Thyroid gland (tissue), 4 donors: Measurements from ENCODE around the gene CLCN5. TPM values are rescaled to one million over a fixed set of nuclear protein-coding genes. Genes with fewer than 3 reads are reported as not detected.

ENCODE experiments used
- DNase-seq, 2 donors: peaks; one replicate each; pipeline ENCODE4 v3.0.0-alpha.2; 2019
- H3K27ac ChIP-seq, 3 donors: fragments of 200-600 bp; sonication (generic); 1 replicate in 2 of 3; 2 replicates in 1 of 3; pipeline ENCODE4 v1.5.1; 2016 to 2019; ENCODE audit warnings: mild to moderate bottlenecking in 1 of 3, moderate library complexity in 1 of 3
- H3K27me3 ChIP-seq: fragments of 200-600 bp; sonication (generic); one replicate; pipeline ENCODE4 v1.5.1; 2019
- H3K36me3 ChIP-seq, 2 donors: fragments of 200-600 bp; sonication (generic); one replicate each; pipeline ENCODE4 v1.5.1; 2016 to 2019
- H3K4me1 ChIP-seq, 2 donors: fragments of 200-600 bp; sonication (generic); one replicate each; pipeline ENCODE4 v1.5.1; 2017 to 2019
- H3K4me3 ChIP-seq, 3 donors: fragments of 200-600 bp; sonication (generic); replicated peaks in 1 of 3; 1 replicate in 2 of 3; 2 replicates in 1 of 3; pipeline ENCODE4 v1.5.1; 2016; ENCODE audit warnings: mild to moderate bottlenecking in 1 of 3
- H3K9me3 ChIP-seq: fragments of 200-600 bp; sonication (generic); one replicate; pipeline ENCODE4 v1.5.1; 2017
- CTCF ChIP-seq, 6 experiments: fragments of 200-600 bp in 3 of 6; fragments of 450-650 bp in 3 of 6; sonication (generic) in 3 of 6; IDR thresholded peaks; one replicate each; pipeline ENCODE4 v1.5.1; 2016 to 2019; ENCODE audit warnings: antibody characterized with exemption in 6 of 6, mild to moderate bottlenecking in 2 of 6, inconsistent platforms in 1 of 6, moderate library complexity in 1 of 6
- POLR2A ChIP-seq, 2 donors: fragments of 450-650 bp; IDR thresholded peaks; one replicate each; pipeline ENCODE4 v1.6.1; 2017; ENCODE audit warnings: antibody characterized with exemption in 2 of 2, mild to moderate bottlenecking in 2 of 2, moderate library complexity in 1 of 2
- WGBS, 2 donors: methylation state at CpG; one replicate each; pipeline ENCODE4 v1.1.5; 2017; 5-methylcytosine and 5-hydroxymethylcytosine counted together
- intact Hi-C: fragments of 100-400 bp; cut with DNase I; formaldehyde crosslinking; loops from one replicate; pipeline ENCODE4 v1.15.1; 2023
- total RNA-seq, 4 donors: library from RNA; depleted of rRNA; stranded (reverse); fragments of >200 nt; gene quantifications; one replicate each; pipeline ENCODE4 v1.2.3, GENCODE V29; 2016

The CLCN5 gene
- total RNA-seq, 4 donors from 2014 or later = 7.3 to 12.6 (median 10.1) TPM

GRCh38 chrX:50035126-50035525 is 112.7 kb downstream of the CLCN5 start:
- Histone ChIP-seq H3K27ac (no peak overlapping the region), H3K4me1 (no peaks in the 10 kb centered on the region), H3K36me3 (no peaks in the 10 kb centered on the region), H3K4me3 (no peak overlapping the region), H3K9me3 (no peaks in the 10 kb centered on the region), H3K27me3 (no peaks in the 10 kb centered on the region)
- DNase-seq = no peak
- TF ChIP-seq CTCF (IDR thresholded peaks at IDR 0.05) = no peak
- TF ChIP-seq POLR2A (IDR thresholded peaks at IDR 0.05) = no peak
- intact Hi-C loops = no loop called here

GRCh38 chrX:50036426-50036825 is 114.0 kb downstream of the CLCN5 start:
- Histone ChIP-seq H3K36me3 (no peaks in the 10 kb centered on the region), H3K9me3 (no peaks in the 10 kb centered on the region), H3K4me3 (no peak overlapping the region), H3K27ac (no peak overlapping the region), H3K27me3 (no peaks in the 10 kb centered on the region), H3K4me1 (no peaks in the 10 kb centered on the region)
- TF ChIP-seq POLR2A (IDR thresholded peaks at IDR 0.05) = no peak
- TF ChIP-seq CTCF (IDR thresholded peaks at IDR 0.05) = no peak
- intact Hi-C loops = no loop called here
- 56 to 67% methylated on average over 2 of the region's 2 CpGs for WGBS, 2 donors
- no peak for DNase-seq

GRCh38 chrX:50045823-50046222 is 123.4 kb downstream of the CLCN5 start:
- no peak overlapping the region for H3K27ac ChIP-seq
- 88 to 95% methylated on average over 3 of the region's 3 CpGs for WGBS, 2 donors
- H3K4me1 ChIP-seq = no peaks in the 10 kb centered on the region
- H3K27me3 ChIP-seq = no peaks in the 10 kb centered on the region
- H3K36me3 ChIP-seq = no peaks in the 10 kb centered on the region
- no peak for DNase-seq
- TF ChIP-seq CTCF (IDR thresholded peaks at IDR 0.05) (no peak), POLR2A (IDR thresholded peaks at IDR 0.05) (no peak)
- H3K9me3 ChIP-seq = no peaks in the 10 kb centered on the region
- H3K4me3 ChIP-seq = no peak overlapping the region
- intact Hi-C loops = no loop called here

DNA sequence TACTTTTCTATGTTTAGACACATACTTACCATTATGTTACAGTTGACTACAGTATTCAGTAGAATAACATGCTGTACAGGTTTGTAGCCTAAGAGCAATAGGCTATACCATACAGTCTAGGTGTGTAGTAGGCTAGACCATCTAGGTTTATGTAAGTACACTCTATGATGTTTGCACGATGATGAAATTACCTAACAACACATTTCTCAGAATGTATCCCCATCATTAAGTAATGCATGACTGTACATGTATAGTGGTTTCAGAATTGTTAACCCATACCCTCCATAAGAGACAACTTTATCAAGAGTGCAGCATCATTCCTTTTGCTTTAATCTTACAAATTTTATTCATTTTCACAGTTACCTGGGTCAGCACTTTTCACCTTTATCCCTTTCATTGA is 126.8 kb downstream of the CLCN5 start:
- Histone ChIP-seq H3K4me1 (no peaks in the 10 kb centered on the region), H3K9me3 (no peaks in the 10 kb centered on the region), H3K36me3 (no peaks in the 10 kb centered on the region), H3K27me3 (no peaks in the 10 kb centered on the region), H3K4me3 (no peak overlapping the region), H3K27ac (no peak overlapping the region)
- TF ChIP-seq CTCF (IDR thresholded peaks at IDR 0.05) (no peak), POLR2A (IDR thresholded peaks at IDR 0.05) (no peak)
- 94 to 100% methylated on average over 1 of the region's 1 CpG for WGBS, 2 donors
- intact Hi-C loops = no loop called here
- DNase-seq = no peak

- no peaks in the 10 kb centered on the region for H3K4me1 ChIP-seq
- intact Hi-C loops = no loop called here
- no peak for DNase-seq
- no peak for TF ChIP-seq CTCF (IDR thresholded peaks at IDR 0.05)
- no peaks in the 10 kb centered on the region for H3K27me3 ChIP-seq
- no peaks in the 10 kb centered on the region for H3K9me3 ChIP-seq
- no peak overlapping the region for H3K27ac ChIP-seq
- H3K36me3 ChIP-seq = no peaks in the 10 kb centered on the region
- H3K4me3 ChIP-seq = no peak overlapping the region
- WGBS, 2 donors = 80% methylated on average over 1 of the region's 1 CpG; no CpG with 5 or more reads in 1 of the 2 donors
These were observed 131.8 kb downstream of the CLCN5 start for GRCh38 chrX:50054147-50054546.
